CD1c-positive myeloid dendritic cell (primary cell): ENCODE data around the gene PPARA.
"Not testable (repeated sequence)": the region's sequence is repeated elsewhere in the genome, so short reads cannot be mapped to it uniquely, and the experiment has no call there.

Source experiments
- DNase-seq: peaks from one replicate; pipeline ENCODE4 v3.0.0-alpha.2; 2016; ENCODE audit errors: extremely low spot score

PPARA gene

DNA sequence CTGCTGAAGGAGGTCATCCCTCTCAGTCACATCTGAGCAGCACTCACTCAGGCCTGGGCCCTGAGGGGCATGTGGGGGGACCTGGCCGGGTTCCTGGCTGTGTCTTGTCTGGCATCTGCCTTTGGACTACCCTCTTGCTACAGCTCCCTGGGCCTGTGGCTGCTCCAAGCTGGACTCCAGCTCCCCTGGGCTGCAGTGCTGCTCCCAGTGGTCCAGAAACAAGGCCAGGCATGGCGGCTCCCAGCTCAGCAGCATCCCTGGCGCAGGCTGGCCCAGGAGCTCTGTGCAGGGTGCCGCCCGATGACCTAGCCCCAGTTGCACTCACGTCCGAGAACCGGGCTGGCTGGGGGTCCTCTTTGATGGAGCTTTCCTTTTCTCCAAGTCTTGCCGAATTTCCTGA is 94.4 kb downstream of the PPARA start:
- no peak for DNase-seq

DNA sequence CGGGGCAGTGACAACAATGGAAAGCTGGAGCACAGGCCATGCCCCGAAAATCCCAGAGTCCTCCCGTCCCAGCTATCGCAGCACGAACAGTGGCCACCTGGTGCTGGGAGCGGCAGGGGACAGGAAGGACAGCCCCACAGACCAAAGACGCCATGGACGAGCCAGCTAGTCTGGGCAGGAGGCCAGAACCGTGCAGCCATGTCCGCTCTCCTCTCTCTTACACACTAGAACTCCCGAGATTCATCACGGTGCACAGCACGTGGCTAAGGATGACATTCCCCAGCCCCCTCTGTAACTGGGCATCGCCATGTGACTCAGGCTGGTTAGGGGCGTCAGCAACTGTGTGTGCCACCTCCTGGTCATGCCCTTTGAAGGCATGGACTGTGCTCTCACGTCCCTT is 95.2 kb downstream of the PPARA start:
- no peak for DNase-seq

DNA sequence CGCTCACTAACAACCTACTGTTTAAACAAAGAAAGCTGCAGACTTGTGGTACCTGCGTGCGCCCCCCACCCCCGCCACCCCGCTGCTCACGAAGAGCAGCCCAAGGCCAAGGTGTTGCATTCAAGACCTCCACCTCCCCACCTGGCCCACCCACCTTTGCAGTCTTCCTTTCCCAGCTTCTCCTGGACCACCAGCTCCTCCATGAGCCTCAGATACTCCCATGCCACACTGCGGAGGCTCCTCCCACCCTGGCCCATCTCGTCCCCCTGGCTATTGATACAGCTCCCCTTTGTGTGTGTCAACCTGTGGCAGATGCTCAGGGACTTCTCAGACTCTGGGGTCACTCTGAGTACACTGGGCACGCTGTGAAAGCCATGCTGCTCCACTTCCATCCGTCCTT is 95.9 kb downstream of the PPARA start:
- DNase-seq, result no peak

DNA sequence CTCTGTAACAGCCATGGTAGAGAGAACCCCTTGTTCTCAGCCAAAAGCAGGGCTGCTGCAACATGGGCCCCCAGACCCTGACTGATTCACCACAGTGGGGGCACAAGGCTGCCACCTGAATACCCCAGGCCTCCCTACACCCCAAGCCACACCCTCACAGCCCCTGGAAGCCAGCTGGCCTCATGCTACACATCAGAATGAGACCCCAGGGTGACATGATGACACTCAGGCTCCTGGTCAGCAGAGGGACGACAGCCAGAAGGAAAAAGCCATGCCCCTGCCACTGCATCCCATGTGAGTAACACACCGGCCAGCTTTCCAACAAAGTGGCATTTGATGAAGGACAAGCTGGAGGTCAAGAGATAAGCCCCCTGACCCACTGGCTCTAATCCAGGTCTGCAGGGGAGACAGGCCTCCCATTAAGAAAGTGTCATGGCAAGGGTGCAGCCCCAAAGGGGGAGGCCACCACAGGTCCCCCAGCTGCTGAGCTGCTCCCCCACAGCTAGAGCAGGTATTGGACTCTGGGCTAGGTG is 97.2 kb downstream of the PPARA start:
- no peak for DNase-seq

DNA sequence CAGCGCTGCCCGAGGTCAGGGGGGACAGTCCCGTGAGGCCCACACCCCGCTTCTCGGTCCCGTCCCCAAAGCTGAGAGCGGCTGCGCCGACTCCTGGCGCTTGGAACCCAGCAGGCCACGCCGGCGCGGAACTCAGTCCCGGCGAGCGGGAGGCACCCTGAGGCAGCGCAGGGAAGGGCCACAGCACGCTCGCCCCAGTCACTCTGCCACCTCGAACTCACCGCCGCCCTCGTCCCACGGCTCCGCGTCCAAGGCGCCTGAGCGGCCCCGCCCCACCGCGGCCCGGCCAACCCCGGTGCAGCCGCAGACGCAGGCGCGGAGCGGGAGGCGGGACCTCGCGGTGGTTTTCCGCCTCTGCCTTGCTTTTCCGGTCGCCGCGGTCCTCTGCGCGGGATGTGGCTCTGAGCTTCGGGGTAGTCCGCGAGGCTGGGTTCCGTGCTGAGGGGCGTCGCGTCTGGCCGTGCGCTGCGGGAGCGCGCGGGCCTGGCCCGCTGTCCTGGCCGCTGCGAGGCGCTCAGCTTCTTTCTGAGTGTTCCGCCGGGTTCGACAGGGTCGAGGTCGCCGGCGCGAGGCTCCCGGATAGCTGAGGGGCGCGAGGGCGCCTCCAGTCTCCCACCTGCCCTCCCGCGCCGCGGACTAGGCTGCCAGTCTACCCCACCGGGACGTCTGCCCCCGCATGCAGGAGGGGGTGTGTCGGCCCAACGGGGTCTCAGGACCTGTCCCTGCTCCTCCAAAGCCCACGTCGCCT is 99.9 kb downstream of the PPARA start, which contains the start of gene CDPF1:
Gene CDPF1 (minus strand): TSS at position 259 of the 748 bp plus-strand sequence. CDS start 2,009 bp downstream, outside the sequence.
- DNase-seq, result peak; percentile 97

DNA sequence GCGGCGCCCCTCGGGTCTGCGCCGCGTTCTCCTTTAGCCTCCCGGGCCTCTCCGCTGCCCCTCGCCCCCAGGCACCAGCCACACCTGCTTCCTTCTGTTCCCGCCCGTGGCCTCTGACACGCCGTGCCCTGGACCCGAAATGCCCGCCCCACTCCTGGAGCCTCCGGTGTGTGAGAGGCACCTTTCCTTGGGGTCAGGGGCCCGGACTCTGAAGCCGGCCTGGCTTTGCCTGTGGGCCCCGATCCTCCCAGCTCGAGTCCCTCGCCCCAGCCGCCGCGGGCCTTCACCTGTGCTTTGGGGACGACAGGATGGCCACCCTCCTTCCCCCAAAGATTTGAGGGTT is 100.4 kb downstream of the PPARA start:
- DNase-seq, result no peak

DNA sequence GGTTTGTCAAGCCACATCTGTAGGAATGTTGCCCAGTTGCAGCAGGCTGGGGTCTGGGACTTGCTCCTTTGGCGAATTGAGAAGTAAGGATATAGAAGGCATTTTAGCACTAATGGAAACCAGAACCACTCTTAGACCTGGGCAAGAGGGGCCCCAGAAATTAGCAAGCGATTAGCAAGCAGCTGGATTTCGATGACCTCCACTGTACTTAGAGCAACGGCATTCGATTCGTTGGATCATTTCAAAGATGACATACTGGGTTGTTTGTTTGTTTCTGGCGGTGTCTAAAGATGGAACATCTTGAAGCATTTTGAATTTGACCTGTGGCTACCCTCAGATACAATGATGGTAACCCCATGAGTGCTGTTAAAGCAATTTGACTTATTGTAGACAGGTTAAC is 100.9 kb downstream of the PPARA start:
- no peak for DNase-seq

DNA sequence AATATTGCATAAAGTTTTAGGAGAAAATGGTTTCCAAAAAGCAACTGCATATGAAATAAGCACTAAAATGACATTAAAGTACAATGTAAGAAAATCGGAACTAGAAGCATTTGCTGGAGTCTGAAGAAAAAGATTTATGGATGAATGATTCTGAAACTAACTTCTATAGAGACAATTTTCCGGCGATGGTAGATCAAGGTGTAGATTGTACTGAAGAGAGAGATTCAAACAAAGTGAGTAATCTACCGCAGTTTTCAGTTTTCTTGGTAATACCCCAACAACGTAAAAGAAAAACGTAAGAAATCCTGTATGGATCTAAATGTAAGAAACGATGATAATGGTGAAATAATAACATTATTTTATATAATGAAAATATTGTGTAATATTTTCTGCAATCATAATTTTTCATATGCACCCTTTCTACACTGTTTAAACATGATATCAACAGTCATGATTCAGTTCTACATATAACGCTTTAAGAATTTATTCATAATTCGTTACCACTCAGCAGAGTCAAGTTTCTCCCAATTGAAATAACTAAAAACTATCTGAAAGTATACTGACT is 101.6 kb downstream of the PPARA start:
- DNase-seq, result no peak

DNA sequence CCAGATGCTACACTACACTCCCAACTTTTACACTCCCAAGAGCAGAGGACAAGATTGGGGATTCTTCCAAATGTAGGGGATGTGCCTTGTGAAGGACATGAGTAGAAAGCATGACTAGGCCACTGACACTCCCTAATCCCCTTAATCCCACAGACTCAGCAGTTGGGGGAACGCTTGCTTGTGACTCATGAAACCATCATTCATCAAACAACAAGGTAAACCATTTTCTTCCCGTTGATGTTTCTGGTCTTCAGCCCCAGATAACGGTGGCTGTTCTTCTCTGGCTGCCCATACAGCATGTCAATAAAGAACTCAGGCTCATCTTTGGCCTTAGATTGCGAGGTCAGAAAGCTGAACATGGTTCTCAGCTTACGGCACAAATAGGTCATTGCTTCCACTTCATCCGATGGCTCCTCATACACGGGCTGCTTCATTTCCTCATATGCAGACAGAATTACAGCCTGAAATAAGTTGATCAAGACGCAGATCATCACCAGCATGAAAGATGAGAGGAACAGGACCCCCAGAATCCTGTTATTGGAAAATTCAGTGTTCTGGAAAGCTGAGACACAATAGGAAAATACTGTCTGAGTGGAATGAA is 106.1 kb downstream of the PPARA start:
- no peak for DNase-seq

DNA sequence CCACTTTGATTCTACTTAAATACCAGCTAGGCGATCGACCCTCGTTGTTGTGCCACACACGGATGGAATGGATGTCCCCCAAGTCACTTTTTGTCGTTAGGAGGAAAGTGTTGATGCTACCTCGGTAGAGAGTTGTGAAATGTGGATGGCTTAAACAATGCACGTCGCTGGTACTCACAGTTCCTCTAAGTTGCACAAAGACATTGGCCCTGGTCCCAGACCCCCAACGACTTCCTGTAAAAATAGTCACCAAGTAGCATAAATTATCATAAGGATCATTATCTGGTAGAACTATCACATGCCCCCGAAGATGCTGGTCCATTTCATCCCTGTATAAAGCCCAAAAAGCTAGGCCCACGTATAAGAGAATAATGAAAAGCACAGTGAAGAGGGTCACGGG is 109.0 kb downstream of the PPARA start:
- no peak for DNase-seq

DNA sequence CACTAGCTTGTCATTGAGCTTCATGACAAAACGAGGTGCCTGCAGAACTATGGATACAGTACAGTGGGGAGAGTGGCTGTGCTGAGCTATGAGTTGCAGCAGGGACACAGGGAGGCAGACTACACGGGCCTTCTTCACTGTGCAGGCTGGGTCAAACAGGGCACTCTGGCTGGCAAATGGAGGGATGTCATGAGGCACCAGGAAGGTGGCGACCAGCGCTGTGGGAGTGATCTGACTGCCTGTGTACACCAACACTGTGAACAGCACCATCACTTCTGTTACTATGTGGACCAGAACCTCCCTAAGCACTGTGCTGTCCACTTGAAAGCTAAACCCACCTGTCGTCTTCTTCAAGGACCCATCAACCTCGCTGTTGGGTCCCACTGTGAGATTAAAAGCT is 109.7 kb downstream of the PPARA start:
- no peak for DNase-seq

DNA sequence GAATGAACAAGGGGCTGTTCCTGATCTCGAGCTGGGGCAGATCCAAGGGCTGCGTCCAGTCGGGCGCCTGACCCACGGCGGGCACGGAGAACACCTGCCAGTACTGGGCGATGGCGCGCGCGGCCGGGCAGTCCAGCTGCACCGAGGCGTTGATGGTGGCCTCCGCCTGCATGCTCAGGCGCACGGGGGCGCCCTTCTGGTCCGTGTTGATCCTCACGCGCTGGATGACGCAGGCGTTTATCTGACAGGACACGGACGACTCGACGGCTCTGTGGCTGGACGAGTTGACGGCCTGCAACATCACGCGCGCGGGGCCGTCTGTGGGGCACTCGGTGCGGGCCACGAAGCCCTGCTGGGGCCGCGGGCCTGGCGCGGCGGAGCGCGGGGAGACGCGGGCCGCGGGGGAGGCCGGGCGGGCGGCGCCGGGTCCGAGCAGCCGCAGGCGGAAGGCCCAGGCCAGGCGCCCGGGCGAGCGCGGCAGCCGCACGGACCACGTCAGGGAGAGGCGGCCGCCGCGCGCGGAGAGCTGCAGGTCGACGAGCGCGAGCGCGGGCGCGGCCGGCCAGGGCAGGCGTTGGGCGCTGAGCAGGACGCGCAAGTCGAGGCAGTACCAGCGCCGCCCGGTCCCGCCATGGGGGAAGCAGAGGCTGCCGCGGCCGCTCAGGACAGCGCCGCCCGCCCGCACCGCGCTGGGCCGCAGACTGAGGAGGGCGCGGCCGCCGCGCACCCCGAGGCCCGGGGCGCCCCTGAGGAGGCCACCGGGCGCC is 112.3 kb downstream of the PPARA start:
- DNase-seq, result peak; percentile 68

DNA sequence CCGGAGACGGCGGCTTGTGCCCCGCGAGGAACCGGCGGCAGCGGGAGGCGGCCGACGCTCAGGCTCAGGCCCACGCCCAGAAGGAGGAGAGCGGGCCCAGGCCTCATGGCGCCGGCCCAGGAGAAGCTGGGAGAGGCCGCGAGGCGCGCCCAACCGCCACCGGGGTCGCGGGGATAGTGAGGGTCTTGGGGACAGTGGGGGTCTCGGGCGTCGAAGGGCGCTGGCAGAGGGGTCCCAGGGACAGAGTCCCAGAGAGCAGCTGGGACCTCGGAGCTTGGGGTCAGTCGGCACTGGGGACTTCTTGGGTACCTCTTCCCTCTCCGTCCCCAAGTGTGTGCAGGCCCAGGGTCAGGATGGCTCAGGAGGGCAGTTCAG is 112.9 kb downstream of the PPARA start, which contains the start of gene PKDREJ:
Gene PKDREJ (minus strand): TSS at position 128 of the 375 bp plus-strand sequence. CDS start 21 bp downstream, at position 107.
- DNase-seq, result no peak

DNA sequence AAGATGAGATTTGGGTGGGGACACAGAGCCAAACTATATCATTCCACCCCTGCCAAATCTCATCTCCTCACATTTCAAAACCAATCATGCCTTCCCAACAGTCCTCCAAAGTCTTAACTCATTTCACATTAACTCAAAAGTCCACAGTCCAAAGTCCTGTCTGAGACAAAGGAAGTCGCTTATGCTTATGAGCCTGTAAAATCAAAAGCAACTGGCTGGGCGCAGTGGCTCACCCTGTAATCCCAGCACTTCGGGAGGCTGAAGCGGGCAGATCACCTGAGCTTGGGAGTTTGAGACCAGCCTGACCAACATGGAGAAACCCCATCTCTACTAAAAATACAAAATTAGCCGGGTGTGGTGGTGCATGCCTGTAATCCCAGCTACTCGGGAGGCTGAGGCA is 114.2 kb downstream of the PPARA start:
- DNase-seq, result not testable (repeated sequence)

DNA sequence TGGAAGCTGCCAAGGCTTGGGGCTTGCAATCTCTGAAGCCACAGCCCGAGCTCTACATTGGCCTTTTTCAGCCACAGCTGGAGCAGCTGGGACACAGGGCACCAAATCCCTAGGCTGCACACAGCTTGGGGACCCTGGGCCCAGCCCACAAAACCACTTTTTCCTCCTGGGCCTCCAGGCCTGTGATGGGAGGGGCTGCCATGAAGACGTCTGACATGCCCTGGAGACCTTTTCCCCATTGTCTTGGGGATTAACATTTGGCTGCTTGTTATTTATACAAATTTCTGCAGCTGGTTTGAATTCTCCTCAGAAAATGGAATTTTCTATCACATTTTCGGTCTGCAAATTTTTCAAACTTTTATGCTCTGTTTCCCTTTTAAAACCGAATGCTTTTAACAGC is 115.3 kb downstream of the PPARA start:
- not testable (repeated sequence) for DNase-seq

DNA sequence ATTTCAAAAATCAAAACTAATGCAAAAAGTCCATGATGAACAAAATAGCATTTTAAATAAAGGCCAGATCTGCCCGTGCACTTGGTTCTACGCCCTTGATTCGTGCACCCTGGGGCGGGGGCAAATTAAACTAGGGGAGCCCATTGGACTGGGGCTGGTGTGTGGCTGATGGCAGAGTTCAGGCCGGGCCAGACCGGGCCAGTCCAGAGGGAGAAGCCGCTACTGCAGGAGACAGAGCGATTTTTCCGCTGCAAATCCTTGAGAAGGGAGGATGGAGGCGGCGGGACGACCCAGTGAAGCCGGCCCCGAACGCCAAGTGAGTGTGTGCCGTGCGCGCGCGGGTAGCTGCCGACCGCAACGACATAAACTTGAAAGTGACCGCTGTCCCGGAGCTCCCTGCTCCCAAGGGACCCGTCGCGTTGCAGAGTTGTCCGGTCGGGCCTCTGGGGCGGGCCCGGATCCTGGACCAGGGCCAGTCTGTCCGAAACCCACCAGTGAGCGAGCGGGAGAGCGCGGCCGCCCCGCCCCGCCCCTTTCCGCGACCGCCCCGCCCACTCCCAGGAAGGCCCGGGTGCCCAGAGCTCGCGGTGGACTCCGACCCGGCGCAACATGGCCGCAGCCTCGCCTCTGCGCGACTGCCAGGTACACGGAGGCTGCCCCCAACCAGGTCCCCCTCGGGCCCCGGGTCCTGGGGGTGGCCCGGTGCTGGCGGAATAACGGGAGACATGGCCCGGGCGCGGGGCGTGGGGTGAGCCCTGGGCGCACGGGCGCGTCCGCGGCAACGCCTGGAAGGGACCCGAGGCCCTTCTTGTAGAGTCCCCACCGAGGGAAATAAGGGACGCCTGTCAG is 117.3 kb downstream of the PPARA start, which contains the start of gene TTC38:
Gene TTC38 (plus strand): TSS at position 578 of the 849 bp plus-strand sequence. CDS start 32 bp downstream, at position 610.
- DNase-seq, result peak; percentile 84

DNA sequence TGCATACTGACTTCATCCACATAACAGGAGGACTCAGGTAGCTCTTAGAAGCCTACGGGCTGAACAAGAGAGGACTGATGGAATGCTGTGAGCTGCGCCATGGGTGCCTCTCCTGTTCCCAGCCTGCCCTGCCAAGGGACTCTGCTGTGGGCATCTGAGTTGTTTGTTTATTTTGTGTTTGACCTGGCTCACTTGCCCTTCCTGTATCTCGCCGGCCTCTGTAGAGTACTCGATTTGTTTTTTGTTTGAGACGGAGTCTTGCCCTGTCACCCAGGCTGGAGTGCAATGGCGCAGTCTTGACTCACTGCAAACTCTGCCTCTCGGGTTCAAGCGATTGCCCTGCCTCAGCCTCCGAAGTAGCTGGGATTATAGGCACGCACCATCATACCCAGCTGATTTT is 119.2 kb downstream of the PPARA start:
- no peak for DNase-seq

DNA sequence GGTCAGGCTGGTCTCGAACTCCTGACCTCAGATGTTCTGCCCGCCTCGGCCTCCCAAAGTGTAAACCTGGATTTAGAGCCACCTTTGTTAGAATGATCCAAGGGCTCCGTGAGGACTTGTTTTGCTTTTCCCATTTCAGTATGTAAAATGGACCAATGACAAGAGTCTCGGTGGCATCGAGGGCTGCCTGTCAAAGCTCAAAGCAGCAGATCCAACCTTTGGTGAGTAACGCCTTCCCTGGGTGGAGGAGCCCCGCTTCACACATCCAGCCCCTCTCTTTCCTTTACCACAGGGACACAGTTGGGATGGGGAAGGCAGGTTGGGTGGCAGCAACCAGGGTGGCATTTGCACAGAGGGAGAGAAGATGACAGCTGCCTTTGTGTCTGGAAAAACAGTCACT is 121.9 kb downstream of the PPARA start:
- DNase-seq, result no peak

DNA sequence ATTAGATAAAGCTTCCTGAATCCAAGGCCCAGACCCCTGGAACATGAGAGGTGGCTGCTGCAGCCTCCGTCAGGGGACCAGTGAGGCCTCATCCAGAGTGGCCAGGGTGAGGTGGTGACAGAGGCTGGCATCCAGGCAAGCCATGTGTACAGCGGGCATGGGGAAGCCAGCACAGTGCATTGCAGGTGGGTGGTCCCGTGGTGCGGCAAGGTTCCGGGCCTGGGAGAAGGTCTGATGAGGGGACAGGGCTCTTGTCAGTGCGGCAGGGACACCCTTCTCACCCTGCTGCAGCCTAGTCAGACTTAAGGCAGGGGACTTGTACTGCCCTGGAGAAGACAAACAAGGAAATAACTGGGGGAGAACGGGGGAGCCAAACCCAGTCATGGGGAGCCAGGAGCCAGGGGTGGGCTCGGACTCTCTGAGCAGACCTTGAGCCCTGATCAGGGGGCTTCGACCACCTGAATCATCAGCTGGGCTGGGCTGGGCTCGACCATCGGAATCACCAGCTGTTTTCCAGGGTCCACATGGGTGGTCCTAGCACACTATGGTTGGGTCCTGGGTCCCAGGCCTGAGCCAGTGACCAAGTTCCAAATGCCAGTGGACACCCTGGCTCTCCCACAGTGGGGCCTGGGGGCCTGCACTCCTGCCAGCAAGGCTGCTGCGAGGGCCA is 122.6 kb downstream of the PPARA start:
- DNase-seq, result no peak

DNA sequence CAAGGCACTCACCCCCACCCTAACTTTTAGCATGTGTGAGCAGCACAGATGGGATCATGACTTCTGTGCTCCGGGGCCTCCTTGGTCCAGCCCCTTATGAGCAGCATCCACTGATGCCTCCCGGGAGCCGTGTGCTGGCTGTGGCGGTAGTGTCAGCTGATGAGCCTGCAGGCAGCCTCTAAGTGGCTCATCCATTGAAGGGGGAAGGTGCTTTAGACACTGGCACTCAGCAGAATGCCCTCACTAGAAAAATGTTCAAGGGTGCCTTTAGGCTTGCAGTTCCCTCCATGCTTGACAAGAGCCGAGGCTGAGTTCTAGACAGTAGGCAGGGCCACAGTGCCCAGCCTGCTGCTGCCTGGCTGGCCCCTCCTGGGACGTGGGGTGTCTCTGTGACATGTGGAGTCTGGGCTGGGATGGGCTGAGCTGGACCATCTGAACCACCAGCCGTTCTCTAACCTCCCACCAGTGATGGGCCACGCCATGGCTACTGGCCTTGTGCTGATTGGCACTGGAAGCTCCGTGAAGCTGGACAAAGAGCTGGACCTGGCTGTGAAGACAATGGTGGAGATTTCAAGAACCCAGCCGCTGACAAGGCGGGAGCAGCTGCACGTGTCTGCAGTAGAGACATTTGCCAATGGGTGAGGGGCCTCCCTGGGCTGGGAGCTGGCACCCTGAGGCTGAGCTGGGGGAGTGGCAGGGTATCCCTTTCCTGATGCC is 123.3 kb downstream of the PPARA start:
- no peak for DNase-seq
